ENCODE data around the gene NCSTN. TPM values are rescaled to one million over a fixed set of nuclear protein-coding genes. Genes with fewer than 3 reads are reported as not detected.

The NCSTN gene
- total RNA-seq, 4 donors from 2014 or later = 34.7 to 173 (median 158) TPM

DNA sequence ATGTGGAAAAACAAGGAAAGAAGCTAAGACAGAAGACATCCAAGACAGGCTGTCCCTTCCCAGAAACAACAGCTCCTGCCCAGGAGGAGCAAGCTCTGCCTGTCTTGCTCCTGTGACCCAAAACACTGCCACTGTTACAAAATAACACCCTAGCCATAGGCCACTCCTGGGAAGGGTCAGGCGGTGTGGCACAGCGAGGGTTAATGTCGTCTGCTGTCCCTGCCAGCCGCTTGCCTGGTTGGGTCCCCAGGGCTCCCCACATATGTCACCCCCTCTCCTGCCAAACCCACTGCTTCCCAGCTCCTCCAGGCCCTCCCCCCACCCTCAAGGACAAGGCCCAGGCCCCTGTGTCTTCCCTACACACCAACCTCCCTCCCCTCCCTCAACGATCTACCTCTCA is 19.8 kb downstream of the NCSTN start:
- no peak for TF ChIP-seq POLR2A (IDR thresholded peaks at IDR 0.05)
- Histone ChIP-seq H3K4me3 (no peak overlapping the region), H3K9me3 (no peaks in the 10 kb centered on the region), H3K27me3 (no peaks in the 10 kb centered on the region), H3K27ac (no peak overlapping the region), H3K36me3 (peaks cover 0 to 19% (median 0%) of the 10 kb centered on the region in 3 donors), H3K4me1 (no peaks in the 10 kb centered on the region)
- DNase-seq = no peak

DNA sequence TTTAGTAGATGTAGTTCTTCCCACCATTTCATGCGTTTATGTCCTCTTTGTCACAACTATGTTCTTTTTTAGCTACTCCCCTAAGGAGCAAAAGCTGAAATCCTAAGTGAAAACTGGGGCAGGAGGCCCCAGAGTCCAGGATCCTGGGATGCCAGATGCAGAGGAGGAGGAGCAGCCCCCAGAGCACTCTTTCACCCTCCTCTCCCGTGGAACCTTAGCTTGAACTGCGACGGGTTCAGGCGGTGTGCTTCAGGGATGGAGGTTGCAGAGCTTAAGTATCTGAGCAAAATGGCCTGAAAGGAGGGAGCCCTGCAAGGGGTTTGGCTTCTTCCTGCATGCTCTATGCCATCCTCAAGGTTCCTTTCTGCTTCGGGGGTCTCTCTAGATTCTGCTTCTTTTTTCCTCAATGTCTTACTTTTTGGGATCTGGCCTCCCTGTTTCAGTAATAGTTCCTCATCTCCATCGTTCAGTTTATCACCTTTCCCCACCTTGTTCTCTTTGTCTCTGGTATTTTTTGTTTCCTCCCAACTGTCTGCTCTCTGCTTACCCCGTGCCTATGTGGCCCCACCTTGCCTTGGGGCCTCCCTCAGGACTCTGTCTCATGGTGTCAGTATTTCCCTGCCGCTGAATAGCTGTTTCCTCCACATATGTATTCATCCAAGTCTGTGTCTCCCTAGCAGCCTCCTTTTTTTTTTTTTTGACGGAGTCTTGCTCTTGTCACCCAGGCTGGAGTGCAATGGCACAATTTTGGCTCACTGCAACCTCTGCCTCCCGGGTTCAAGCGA is 21.0 kb downstream of the NCSTN start:
- Histone ChIP-seq H3K27ac (no peak overlapping the region), H3K27me3 (no peaks in the 10 kb centered on the region), H3K4me3 (no peak overlapping the region), H3K4me1 (no peaks in the 10 kb centered on the region), H3K36me3 (peaks cover 0 to 11% (median 0%) of the 10 kb centered on the region in 3 donors), H3K9me3 (no peaks in the 10 kb centered on the region)
- DNase-seq = no peak
- TF ChIP-seq, protein P1, sequence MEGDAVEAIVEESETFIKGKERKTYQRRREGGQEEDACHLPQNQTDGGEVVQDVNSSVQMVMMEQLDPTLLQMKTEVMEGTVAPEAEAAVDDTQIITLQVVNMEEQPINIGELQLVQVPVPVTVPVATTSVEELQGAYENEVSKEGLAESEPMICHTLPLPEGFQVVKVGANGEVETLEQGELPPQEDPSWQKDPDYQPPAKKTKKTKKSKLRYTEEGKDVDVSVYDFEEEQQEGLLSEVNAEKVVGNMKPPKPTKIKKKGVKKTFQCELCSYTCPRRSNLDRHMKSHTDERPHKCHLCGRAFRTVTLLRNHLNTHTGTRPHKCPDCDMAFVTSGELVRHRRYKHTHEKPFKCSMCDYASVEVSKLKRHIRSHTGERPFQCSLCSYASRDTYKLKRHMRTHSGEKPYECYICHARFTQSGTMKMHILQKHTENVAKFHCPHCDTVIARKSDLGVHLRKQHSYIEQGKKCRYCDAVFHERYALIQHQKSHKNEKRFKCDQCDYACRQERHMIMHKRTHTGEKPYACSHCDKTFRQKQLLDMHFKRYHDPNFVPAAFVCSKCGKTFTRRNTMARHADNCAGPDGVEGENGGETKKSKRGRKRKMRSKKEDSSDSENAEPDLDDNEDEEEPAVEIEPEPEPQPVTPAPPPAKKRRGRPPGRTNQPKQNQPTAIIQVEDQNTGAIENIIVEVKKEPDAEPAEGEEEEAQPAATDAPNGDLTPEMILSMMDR (IDR thresholded peaks at IDR 0.05) = no peak
- TF ChIP-seq POLR2A (IDR thresholded peaks at IDR 0.05) = no peak

DNA sequence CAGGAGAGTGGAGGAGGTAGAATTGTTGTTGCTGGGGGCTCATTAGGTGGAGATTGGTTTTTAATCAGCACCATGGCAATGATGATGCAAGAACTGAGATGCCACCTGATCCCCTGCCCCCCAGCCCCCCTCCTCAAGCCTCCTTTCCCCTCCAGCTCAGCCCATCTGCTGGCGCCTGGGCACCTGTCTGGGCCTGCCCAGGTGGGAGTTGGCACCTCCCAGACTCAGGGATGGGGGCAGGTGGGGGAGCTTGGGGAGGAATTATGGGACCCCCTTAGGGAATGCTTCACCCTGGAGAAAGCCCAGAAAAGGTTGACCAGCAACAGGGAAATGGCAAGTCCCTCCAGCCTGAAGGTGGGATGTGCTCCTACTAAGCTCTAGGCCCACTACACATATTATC is 22.1 kb downstream of the NCSTN start:
- Histone ChIP-seq H3K4me3 (no peak overlapping the region), H3K27ac (no peak overlapping the region), H3K27me3 (no peaks in the 10 kb centered on the region), H3K9me3 (no peaks in the 10 kb centered on the region), H3K36me3 (peaks cover 0 to 1% (median 0%) of the 10 kb centered on the region in 3 donors), H3K4me1 (no peaks in the 10 kb centered on the region)
- TF ChIP-seq, protein P1 (IDR thresholded peaks at IDR 0.05) = no peak
- no peak for TF ChIP-seq POLR2A (IDR thresholded peaks at IDR 0.05)
- DNase-seq = no peak

DNA sequence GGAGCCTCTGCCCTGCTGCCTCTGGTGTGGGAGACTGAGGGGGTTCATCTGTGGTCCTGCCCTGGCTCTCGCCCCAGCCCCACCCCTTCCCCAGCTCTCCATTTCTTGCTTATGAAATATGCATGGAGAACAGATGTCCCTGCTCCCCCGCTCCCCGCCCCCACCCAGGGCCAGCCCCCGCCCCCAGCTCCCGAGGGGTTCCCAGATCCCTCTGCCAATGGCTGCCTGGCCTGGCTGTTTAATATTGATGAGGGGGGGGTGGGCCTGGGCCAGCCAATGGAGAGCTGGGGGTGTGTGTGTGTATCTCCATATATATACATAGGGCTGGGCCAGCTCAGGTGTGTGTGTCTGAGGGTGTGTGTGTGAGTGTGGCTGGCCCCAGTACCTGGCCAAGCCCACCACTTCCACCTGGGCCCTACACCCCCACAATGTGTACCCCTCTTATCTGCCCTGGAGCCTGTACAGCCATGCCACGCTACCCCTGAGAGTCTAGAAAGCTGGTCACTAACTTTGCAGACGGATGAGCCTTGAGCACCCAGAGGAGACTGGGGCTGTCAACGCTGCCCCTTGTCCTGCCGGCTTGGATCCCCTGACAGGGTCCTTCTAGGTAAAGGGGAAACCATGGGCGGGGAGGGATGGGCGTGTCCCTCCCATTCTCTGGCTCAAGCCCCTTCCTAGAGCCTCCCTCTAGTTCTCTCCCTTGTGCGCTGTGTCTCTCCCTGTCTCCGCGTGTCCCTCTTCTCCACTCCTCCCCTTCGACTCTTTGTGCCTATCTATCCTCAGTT is 23.7 kb downstream of the NCSTN start, which contains the start of gene NHLH1:
Gene NHLH1 (plus strand): TSS at position 341 of the 785 bp plus-strand sequence. CDS start 3,661 bp downstream, outside the sequence.
- no peaks in the 10 kb centered on the region for H3K4me1 ChIP-seq
- no peaks in the 10 kb centered on the region for H3K36me3 ChIP-seq
- H3K27me3 ChIP-seq = no peaks in the 10 kb centered on the region
- no peak within 1 kb of the TSS for H3K4me3 ChIP-seq
- H3K27ac ChIP-seq = no peak within 1 kb of the TSS
- H3K9me3 ChIP-seq = no peaks in the 10 kb centered on the region
- TF ChIP-seq, protein P1 (IDR thresholded peaks at IDR 0.05) = no peak
- TF ChIP-seq POLR2A (IDR thresholded peaks at IDR 0.05) = no peak
- no peak for DNase-seq

DNA sequence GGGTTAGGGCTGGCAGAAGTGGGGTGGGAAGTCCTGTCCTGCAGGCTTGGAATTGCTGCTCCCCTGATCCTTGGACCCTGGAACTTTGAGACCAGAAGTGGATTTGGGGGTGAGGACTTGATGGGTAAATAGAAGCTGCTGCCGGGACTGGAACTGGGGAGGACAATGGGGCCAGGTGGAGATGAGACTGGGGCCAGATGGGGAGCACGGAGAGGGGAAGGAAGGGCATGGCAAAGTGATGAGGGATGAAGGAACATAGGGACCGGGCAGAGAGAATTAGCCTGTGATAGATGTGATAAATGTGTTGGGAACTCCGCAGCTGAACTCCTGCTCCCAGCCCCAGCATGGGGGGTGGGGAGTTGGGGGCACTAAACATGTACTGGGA is 24.3 kb downstream of the NCSTN start:
- Histone ChIP-seq H3K27me3 (no peaks in the 10 kb centered on the region), H3K4me3 (no peak overlapping the region), H3K4me1 (no peaks in the 10 kb centered on the region), H3K27ac (no peak overlapping the region), H3K36me3 (no peaks in the 10 kb centered on the region), H3K9me3 (no peaks in the 10 kb centered on the region)
- DNase-seq = no peak
- TF ChIP-seq POLR2A (IDR thresholded peaks at IDR 0.05) = no peak

DNA sequence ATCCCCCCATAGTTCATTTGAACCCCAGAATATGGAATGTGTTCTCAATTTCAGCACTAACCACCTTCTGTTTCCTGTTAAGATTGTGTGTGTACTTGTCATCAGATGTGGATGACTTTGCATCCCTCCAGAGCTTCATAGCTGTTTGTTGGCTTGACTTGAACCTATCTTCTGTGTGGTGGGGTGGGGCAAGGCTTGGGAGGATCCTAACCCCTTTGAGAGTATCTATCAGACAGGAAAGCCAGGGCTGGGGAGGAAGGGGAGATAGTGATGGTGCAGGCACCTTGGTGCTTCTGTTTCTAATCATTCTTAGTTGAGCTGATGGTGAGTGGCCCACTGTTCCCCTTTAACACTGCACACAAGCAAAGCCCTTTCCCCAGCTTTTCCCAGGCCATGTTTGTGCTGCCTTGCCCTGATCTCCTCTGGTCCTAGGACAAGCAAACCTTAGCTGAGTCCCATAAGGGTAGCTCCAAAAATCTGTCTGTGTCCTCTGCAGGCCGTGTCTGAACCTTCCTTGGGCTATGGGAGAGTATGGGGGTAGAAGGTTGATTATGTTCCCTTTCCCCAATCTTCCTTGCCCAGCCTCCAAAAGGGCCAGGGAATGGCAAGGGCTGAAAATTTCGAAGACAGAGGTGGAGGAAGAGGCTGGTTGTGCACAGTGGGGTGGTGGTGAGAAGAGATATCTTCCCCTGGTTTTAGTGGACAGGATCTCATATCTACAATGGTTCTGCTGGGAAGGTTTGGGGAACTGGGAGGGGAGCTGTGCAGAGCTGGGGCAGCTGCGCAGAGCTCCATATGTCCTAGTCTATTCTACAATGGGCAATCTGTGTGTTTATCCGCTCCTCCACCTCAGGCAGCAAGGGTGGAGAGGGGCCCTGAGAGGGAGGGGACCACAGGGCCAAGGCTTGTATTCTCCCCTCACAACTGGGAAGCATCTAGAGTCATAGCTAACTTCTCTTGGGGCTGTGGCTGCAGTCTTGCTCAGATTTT is 25.0 kb downstream of the NCSTN start:
- DNase-seq = no peak
- Histone ChIP-seq H3K36me3 (no peaks in the 10 kb centered on the region), H3K4me1 (no peaks in the 10 kb centered on the region), H3K27ac (no peak overlapping the region), H3K9me3 (no peaks in the 10 kb centered on the region), H3K27me3 (no peaks in the 10 kb centered on the region), H3K4me3 (no peak overlapping the region)
- TF ChIP-seq POLR2A (IDR thresholded peaks at IDR 0.05) = no peak
- TF ChIP-seq, protein P1 (IDR thresholded peaks at IDR 0.05) = no peak

All from Peyer's patch (tissue), 4 donors.